HepG2 (cell line): ENCODE measurements around the gene ADCK2. TPM values are rescaled to one million over a fixed set of nuclear protein-coding genes. Genes with fewer than 3 reads are reported as not detected.

ENCODE experiments used
- ATAC-seq: fragments of 200-7000 bp; cut with Tn5 transposase; 3 replicates; pipeline ENCODE4 v1.9.1; 2020; ENCODE audit warnings: mild to moderate bottlenecking, moderate library complexity
- BruUV-seq: library from RNA; stranded (reverse); fragments of 400-500 nt; replicated peaks from 2 replicates; lab custom pipeline; 2021; lab: Mats Ljungman, UMichigan
- CTCF ChIA-PET: fragments of 300-600 bp; formaldehyde crosslinking; extraction: SDS; loops from one replicate; lab custom pipeline; 2021; ENCODE audit warnings: low total read pairs, inconsistent platforms, low intra/inter-chr PET ratio; lab: Yijun Ruan, JAX
- POLR2A ChIA-PET: fragments of 350-600 bp; sonication (Branson Sonifier 250); formaldehyde crosslinking; loops from one replicate; lab custom pipeline; 2020; ENCODE audit warnings: antibody characterized with exemption, inconsistent platforms; lab: Yijun Ruan, JAX
- DNase-seq: peaks from one replicate; pipeline ENCODE4 v3.0.0-alpha.2; 2015; ENCODE audit warnings: low spot score
- FAIRE-seq: peaks from 3 replicates; lab custom pipeline; 2011; peaks lifted over from hg19 to GRCh38; lab: Jason Lieb, UNC
- H2AFZ ChIP-seq: one replicate; pipeline ENCODE4 v1.6.1; 2011; ENCODE audit warnings: low read length, inconsistent platforms
- H3K27ac ChIP-seq: fragments of 300-600 bp; 3 replicates; pipeline ENCODE4 v1.8.0; 2011; ENCODE audit warnings: mixed run types, mild to moderate bottlenecking, mixed read lengths, low read length, inconsistent platforms; ENCODE audit not compliant: insufficient read depth; ENCODE audit errors: extremely low read length
- H3K27me3 ChIP-seq, 2 experiments: fragments of 200-600 bp in 1 of 2; 2 replicates in 1 of 2; 3 replicates in 1 of 2; pipeline versions ENCODE4 v1.6.0 to v1.8.0; 2011; ENCODE audit warnings: low read length in 2 of 2, mild to moderate bottlenecking in 2 of 2, moderate library complexity in 2 of 2, inconsistent platforms in 1 of 2; ENCODE audit not compliant: insufficient read depth in 2 of 2, control insufficient read depth in 1 of 2
- H3K36me3 ChIP-seq, 2 experiments: fragments of 200-600 bp in 1 of 2; replicated peaks in 1 of 2; 2 replicates in 1 of 2; 3 replicates in 1 of 2; pipeline versions ENCODE4 v1.5.1 to v1.8.0; 2011; ENCODE audit warnings: low read length in 2 of 2, inconsistent platforms in 1 of 2; ENCODE audit not compliant: insufficient read depth in 2 of 2, control insufficient read depth in 1 of 2
- H3K4me1 ChIP-seq: 2 replicates; pipeline ENCODE4 v1.5.1; 2012; ENCODE audit warnings: low read length, inconsistent platforms; ENCODE audit not compliant: insufficient read depth
- H3K4me2 ChIP-seq: 2 replicates; pipeline ENCODE4 v1.6.0; 2011; ENCODE audit warnings: low read depth, low read length, inconsistent platforms
- H3K4me3 ChIP-seq, 3 experiments: fragments of 200-600 bp in 1 of 3; sonication (generic), shearing (Covaris generic) in 1 of 3; replicated peaks in 1 of 3; 2 replicates each; pipeline ENCODE4 v1.5.1; 2011 to 2016; ENCODE audit warnings: low read length in 3 of 3, inconsistent platforms in 2 of 3, low read depth in 2 of 3, mild to moderate bottlenecking in 2 of 3, control low read depth in 1 of 3, mixed read lengths in 1 of 3; ENCODE audit not compliant: insufficient read depth in 1 of 3
- H3K79me2 ChIP-seq: one replicate; pipeline ENCODE4 v1.6.1; 2011; ENCODE audit warnings: low read length, inconsistent platforms; ENCODE audit not compliant: insufficient read depth
- H3K9ac ChIP-seq: 2 replicates; pipeline ENCODE4 v1.6.0; 2011; ENCODE audit warnings: mild to moderate bottlenecking, low read depth, low read length, inconsistent platforms; ENCODE audit not compliant: insufficient read depth
- H3K9me3 ChIP-seq: 2 replicates; pipeline ENCODE4 v1.5.1; 2012; ENCODE audit warnings: mild to moderate bottlenecking, low read length
- H4K20me1 ChIP-seq: 2 replicates; pipeline ENCODE4 v1.6.0; 2011; ENCODE audit warnings: inconsistent platforms, mild to moderate bottlenecking, low read length, moderate library complexity; ENCODE audit not compliant: insufficient read depth
- GABPB1 ChIP-seq: IDR thresholded peaks from 2 replicates; pipeline ENCODE4 v1.6.1; 2016; ENCODE audit warnings: mild to moderate bottlenecking, missing genetic modification reagents, moderate library complexity, missing compliant biosample characterization
- KAT7 ChIP-seq: IDR thresholded peaks from 2 replicates; pipeline ENCODE4 v1.6.1; 2018; ENCODE audit warnings: borderline replicate concordance, missing compliant biosample characterization
- MNT ChIP-seq: fragments of 450-650 bp; IDR thresholded peaks from 2 replicates; pipeline ENCODE4 v1.6.1; 2016
- MZF1 ChIP-seq: sonication (generic); formaldehyde crosslinking; IDR thresholded peaks from 2 replicates; pipeline ENCODE4 v1.8.1; 2023; ENCODE audit warnings: mild to moderate bottlenecking, missing genetic modification reagents, borderline replicate concordance
- TBP ChIP-seq: sonication (generic); formaldehyde crosslinking; IDR thresholded peaks from 2 replicates; pipeline ENCODE4 v1.5.0; 2020; ENCODE audit warnings: missing genetic modification reagents
- ZFP1 ChIP-seq: IDR thresholded peaks from 2 replicates; pipeline ENCODE4 v1.6.1; 2016
- ZNF343 ChIP-seq: sonication (generic); formaldehyde crosslinking; IDR thresholded peaks from 2 replicates; pipeline ENCODE4 v1.4.0; 2020; ENCODE audit warnings: mild to moderate bottlenecking, missing genetic modification reagents
- ZNF407 ChIP-seq: sonication (generic); formaldehyde crosslinking; IDR thresholded peaks from one replicate; pipeline ENCODE4 v1.5.1; 2020; ENCODE audit warnings: mild to moderate bottlenecking, missing genetic modification reagents; ENCODE audit errors: not compliant biosample characterization
- WGBS: methylation state at CpG from one replicate; pipeline ENCODE4 v1.1.6; 2017; ENCODE audit warnings: low lambda C conversion rate; 5-methylcytosine and 5-hydroxymethylcytosine counted together
- in situ Hi-C: cut with HindIII; loops from 2 replicates; pipeline ENCODE4 v1.10.0; 2017; ENCODE audit warnings: low pct_unique_long_range_greater_than_20kb; ENCODE audit not compliant: extremely low pct_ligation_motif_present
- intact Hi-C: fragments of 100-400 bp; cut with micrococcal nuclease; formaldehyde crosslinking; loops from one replicate; pipeline ENCODE4 v1.10.0; 2022; ENCODE audit not compliant: unreplicated experiment
- polyA plus RNA-seq, 8 experiments: library from polyadenylated mRNA; depleted of rRNA in 3 of 8; stranded (reverse) in 7 of 8; unstranded in 1 of 8; fragments of >200 nt; fragmentation: Illumina TruSeq in 4 of 8; extraction: Trizol in 4 of 8; gene quantifications; 2 replicates each; pipeline versions ENCODE4 v1.2.1 to v1.2.3, GENCODE V29; 2011 to 2016; ENCODE audit warnings: low read depth in 4 of 8, missing spikeins in 1 of 8, mixed read lengths in 1 of 8; ENCODE audit not compliant: insufficient read depth in 1 of 8
- total RNA-seq, 5 experiments: library from RNA; depleted of rRNA; stranded (reverse); fragments of >200 nt; fragmentation: Illumina TruSeq; extraction: Trizol; gene quantifications; 2 replicates each; pipeline ENCODE4 v1.2.3, GENCODE V29; 2016; ENCODE audit warnings: low read depth in 1 of 5
- TF ChIP-seq, protein P1 (sequence below): sonication (generic); formaldehyde crosslinking; conservative IDR thresholded peaks from 2 replicates; pipeline ENCODE4 v1.5.0; 2020; ENCODE audit warnings: missing genetic modification reagents
- TF ChIP-seq, protein P2 (sequence below): conservative IDR thresholded peaks from 2 replicates; pipeline ENCODE4 v1.6.1; 2018; ENCODE audit warnings: missing genetic modification reagents
- TF ChIP-seq, protein P3 (sequence below): sonication (generic); formaldehyde crosslinking; IDR thresholded peaks from 2 replicates; pipeline ENCODE4 v1.5.0; 2020; ENCODE audit warnings: missing genetic modification reagents, mild to moderate bottlenecking, borderline replicate concordance

The ADCK2 gene
- total and polyA plus RNA-seq, 2 of the 13 experiments (the other 11 are each of a cell fraction or from before 2014, with no cell fraction given): 8.6 to 18.8 TPM

GRCh38 chr7:140635816-140636215, 36.9 kb upstream of the ADCK2 start:
- WGBS: 72% methylated on average over 4 of the region's 5 CpGs
- Histone ChIP-seq H3K4me1 (no peaks in the 10 kb centered on the region), H3K27me3 (peaks cover 6 to 49% of the 10 kb centered on the region in 2 experiments; a peak in 4 of 5 replicates), H3K4me3 (no peak overlapping the region), H4K20me1 (no peaks in the 10 kb centered on the region), H3K4me2 (no peak overlapping the region), H3K9ac (no peak overlapping the region), H3K36me3 (no peaks in the 10 kb centered on the region), H3K79me2 (no peaks in the 10 kb centered on the region), H2AFZ (no peak overlapping the region), H3K27ac (no peak overlapping the region), H3K9me3 (no peaks in the 10 kb centered on the region)
- POLR2A ChIA-PET: no interaction called here
- FAIRE-seq: no peak
- no TSS peak for BruUV-seq
- no peak for ATAC-seq
- in situ Hi-C loops: no loop called here
- CTCF ChIA-PET: no interaction called here
- DNase-seq: no peak
- intact Hi-C loops: no loop called here
- no peak for TF ChIP-seq MNT
- TF ChIP-seq KAT7 (CRISPR knock-in tag): no peak
- TF ChIP-seq TBP (CRISPR knock-in tag): no peak
- TF ChIP-seq ZNF407 (CRISPR knock-in tag): no peak
- no peak for TF ChIP-seq ZNF343 (CRISPR knock-in tag)
- TF ChIP-seq MZF1 (CRISPR knock-in tag): no peak
- TF ChIP-seq, protein P1, sequence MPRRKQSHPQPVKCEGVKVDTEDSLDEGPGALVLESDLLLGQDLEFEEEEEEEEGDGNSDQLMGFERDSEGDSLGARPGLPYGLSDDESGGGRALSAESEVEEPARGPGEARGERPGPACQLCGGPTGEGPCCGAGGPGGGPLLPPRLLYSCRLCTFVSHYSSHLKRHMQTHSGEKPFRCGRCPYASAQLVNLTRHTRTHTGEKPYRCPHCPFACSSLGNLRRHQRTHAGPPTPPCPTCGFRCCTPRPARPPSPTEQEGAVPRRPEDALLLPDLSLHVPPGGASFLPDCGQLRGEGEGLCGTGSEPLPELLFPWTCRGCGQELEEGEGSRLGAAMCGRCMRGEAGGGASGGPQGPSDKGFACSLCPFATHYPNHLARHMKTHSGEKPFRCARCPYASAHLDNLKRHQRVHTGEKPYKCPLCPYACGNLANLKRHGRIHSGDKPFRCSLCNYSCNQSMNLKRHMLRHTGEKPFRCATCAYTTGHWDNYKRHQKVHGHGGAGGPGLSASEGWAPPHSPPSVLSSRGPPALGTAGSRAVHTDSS: no peak
- TF ChIP-seq, protein P2, sequence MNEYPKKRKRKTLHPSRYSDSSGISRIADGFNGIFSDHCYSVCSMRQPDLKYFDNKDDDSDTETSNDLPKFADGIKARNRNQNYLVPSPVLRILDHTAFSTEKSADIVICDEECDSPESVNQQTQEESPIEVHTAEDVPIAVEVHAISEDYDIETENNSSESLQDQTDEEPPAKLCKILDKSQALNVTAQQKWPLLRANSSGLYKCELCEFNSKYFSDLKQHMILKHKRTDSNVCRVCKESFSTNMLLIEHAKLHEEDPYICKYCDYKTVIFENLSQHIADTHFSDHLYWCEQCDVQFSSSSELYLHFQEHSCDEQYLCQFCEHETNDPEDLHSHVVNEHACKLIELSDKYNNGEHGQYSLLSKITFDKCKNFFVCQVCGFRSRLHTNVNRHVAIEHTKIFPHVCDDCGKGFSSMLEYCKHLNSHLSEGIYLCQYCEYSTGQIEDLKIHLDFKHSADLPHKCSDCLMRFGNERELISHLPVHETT (CRISPR knock-in tag): no peak
- no peak for TF ChIP-seq ZFP1 (CRISPR knock-in tag)
- no peak for TF ChIP-seq GABPB1 (CRISPR knock-in tag)
- TF ChIP-seq, protein P3, sequence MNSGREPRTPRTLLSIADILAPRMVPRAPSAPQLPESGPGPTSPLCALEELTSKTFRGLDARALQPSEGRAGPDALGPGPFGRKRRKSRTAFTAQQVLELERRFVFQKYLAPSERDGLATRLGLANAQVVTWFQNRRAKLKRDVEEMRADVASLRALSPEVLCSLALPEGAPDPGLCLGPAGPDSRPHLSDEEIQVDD: no peak
